Germinal center (tissue), 1 donor: Measurements from ENCODE around the gene RIMKLB.
"Not testable (repeated sequence)": the region's sequence is repeated elsewhere in the genome, so short reads cannot be mapped to it uniquely, and the experiment has no call there.

Source experiments
- DNase-seq: peaks from one replicate; pipeline ENCODE4 v3.0.0; 2012; ENCODE audit warnings: mixed read lengths, low spot score

The RIMKLB gene

DNA sequence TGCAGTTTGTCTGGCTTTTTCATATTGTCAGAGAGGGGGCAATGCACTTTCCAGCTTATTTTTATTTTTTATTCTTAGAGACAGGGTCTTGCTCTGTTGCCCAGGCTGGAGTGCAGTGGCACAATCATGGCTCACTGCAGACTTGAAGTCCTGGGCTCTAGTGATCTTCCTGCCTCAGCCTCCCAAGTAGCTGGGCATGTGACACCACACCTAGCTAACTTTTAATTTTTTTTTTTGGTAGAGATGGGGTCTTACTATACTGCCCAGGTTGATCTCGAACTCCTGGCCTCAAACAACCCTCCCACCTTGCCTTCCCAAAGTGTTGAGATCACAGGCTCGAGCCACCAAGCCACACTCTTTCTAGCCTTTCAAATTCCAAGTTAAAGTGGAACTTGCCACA, 120.7 kb downstream of the RIMKLB start:
- DNase-seq, result no peak

DNA sequence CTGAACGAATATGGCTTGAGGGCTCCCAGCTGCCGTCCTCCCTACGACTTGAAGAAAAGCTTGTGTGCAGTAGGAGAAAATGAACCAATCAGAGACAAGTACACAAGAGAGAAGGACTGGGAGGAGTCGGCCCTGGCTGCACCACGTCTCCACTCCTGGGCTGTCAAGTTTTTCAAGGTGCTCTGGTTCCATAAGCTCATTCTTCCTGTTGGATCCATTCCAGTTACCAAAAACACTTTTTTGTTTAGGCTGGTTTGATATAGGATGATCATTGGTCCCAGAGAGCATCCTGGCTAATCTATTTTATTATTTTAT, 121.8 kb downstream of the RIMKLB start:
- DNase-seq, result no peak

GRCh38 chr12:8820676-8821407, 123.1 kb downstream of the RIMKLB start:
- not testable (repeated sequence) for DNase-seq

DNA sequence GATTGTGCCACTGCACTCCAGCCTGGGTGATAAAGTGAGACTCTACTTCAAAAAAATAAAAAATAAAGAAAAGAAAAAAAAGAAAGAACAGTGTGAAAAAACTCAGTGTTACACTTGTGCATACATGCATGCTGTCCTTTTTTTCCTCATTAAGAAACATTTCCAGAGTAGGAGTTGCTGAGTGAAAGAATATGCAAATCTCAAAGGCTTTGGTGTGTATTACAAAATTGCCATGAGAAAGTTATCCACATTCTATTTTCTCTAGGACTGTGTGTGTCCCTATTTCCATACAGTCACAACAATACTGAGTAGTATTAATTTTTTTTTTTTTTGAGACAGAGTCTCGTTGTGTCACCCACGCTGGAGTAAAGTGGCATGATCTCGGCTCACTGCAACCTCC, 123.8 kb downstream of the RIMKLB start:
- no peak for DNase-seq

- no peak for DNase-seq
Measured at GRCh38 chr12:8822298-8822697, 124.5 kb downstream of the RIMKLB start, which contains the start of gene A2ML1. Gene A2ML1 (plus strand): TSS chr12:8822621. CDS start chr12:8822652, 31 bp downstream.

DNA sequence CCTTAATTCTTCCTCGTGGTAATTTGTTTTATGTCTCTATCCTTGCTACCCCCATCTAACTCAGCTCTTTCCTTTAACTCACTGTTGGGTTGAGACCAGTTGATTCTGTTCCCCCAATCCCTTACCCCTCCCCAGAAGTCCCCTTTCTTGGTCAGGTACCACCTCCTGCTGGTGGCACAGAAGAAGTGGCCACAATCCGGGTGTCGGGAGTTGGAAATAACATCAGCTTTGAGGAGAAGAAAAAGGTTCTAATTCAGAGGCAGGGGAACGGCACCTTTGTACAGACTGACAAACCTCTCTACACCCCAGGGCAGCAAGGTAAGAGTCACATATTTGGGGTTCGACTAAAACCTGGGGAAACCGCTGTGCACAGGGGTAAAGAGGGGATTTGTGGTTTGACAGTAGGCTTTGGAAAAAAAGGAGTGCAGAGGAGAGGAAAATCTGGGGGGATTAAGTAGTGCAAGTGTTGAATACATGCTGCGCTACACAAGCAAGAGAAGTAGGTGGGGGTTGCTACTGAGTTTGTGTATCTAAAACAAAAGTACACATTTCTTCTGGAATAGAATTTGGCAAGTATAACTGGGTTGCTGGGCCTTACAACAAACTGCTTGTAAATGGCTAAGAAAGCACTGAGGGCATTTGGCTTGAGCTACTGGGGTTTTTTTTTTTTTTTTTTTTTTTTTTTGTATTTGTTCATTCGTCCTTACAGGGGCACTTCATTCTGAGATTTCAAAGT, 125.9 kb downstream of the RIMKLB start:
- DNase-seq, result no peak

GRCh38 chr12:8827551-8828256, 129.9 kb downstream of the RIMKLB start:
- DNase-seq, result no peak

DNA sequence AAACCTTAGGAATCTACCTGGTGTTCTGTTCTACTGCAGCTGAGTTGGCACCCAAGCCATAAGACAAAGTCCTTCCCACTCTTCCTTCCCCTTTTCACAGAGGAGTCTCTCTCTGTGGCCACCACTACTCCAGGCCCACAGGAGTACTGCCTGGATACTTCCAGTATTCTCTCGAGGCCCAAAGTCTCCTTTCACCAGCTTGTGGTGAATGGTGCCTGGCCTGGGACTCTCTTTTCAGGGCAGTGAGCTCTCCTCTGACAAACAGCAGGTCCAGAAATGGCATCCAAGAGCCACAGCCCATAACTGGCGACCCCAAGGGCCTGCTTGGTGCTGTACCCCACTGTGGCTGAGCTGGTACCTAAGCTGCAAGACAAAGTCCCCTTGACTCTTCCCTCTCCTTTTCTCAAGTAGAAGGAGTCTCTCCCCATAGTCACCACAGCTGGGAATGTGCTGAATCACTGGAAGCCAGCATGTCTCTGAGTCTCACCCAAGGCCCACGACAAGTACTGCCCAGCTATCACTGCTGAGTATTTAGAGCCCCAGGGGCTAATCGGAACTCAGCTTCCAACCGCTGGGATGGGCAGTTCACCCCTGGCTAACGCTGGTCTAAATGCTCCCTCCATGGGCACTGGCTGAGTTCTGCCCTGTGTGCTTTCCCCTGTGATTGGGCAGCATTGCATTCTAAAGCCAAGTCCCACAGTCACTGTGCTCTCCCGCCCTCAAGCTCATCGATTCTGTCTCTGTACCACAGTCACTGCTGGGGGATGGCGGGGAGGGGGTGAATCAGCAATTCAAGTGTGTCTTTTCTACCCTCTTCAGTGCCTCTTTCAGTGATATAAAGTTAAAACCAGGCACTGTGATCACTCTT, 130.7 kb downstream of the RIMKLB start:
- no peak for DNase-seq

- no peak for DNase-seq
Measured at GRCh38 chr12:8829125-8829518, 131.3 kb downstream of the RIMKLB start.

GRCh38 chr12:8829621-8830020, 131.8 kb downstream of the RIMKLB start:
- DNase-seq, result no peak

- DNase-seq, result no peak
Measured at GRCh38 chr12:8831116-8831515, 133.3 kb downstream of the RIMKLB start.

- no peak for DNase-seq
Measured at GRCh38 chr12:8832500-8832899, 134.7 kb downstream of the RIMKLB start.
